Transverse colon (tissue), 4 donors: Measurements from ENCODE around the gene STAT5B.

ENCODE experiments used
- CTCF ChIP-seq, 5 experiments: fragments of 200-600 bp in 3 of 5; fragments of 450-650 bp in 2 of 5; sonication (generic) in 3 of 5; IDR thresholded peaks; 1 replicate in 2 of 5; 2 replicates in 3 of 5; pipeline ENCODE4 v1.5.1; 2016 to 2017; ENCODE audit warnings: antibody characterized with exemption in 5 of 5, inconsistent platforms in 3 of 5, mild to moderate bottlenecking in 2 of 5, moderate library complexity in 1 of 5
- EP300 ChIP-seq: sonication (generic); formaldehyde crosslinking; IDR thresholded peaks from one replicate; pipeline ENCODE4 v1.6.1; 2017; ENCODE audit warnings: antibody characterized with exemption, low read depth
- POLR2A ChIP-seq: fragments of 450-650 bp; IDR thresholded peaks from one replicate; pipeline ENCODE4 v1.6.1; 2016; ENCODE audit warnings: antibody characterized with exemption, mild to moderate bottlenecking, moderate library complexity
- POLR2AphosphoS5 ChIP-seq, 3 donors: sonication (generic); formaldehyde crosslinking; IDR thresholded peaks; one replicate each; pipeline ENCODE4 v1.6.1; 2016; ENCODE audit warnings: antibody characterized with exemption in 3 of 3

- TF ChIP-seq POLR2AphosphoS5 (IDR thresholded peaks at IDR 0.05) (no peak), CTCF (IDR thresholded peaks at IDR 0.05) (no peak), POLR2A (no peak), EP300 (no peak)
Measured at GRCh38 chr17:42202159-42202558, 74.0 kb downstream of the STAT5B start.
